ENCODE results near the gene FKBP11. TPM values are rescaled to one million over a fixed set of nuclear protein-coding genes. Genes with fewer than 3 reads are reported as not detected.

FKBP11 gene
- total RNA-seq, 2 donors from 2014 or later: 12.1 to 33.1 TPM

- no peak for DNase-seq (ENCODE audit: low spot score)
- Histone ChIP-seq H3K4me1 (replicated peaks) (no peaks in the 10 kb centered on the region), H3K27me3 (replicated peaks; ENCODE audit: insufficient read depth) (no peaks in the 10 kb centered on the region), H3K36me3 (no peaks in the 10 kb centered on the region), H3K9me3 (no peaks in the 10 kb centered on the region), H3K4me3 (no peak overlapping the region), H3K27ac (no peak overlapping the region)
- 72% methylated on average over 4 of the region's 4 CpGs for WGBS
- intact Hi-C loops (cut with DNase I): no loop called here
- TF ChIP-seq POLR2A (IDR thresholded peaks at IDR 0.05): no peak
- no peak for TF ChIP-seq CTCF (IDR thresholded peaks at IDR 0.05)
- no peak for TF ChIP-seq POLR2AphosphoS5 (IDR thresholded peaks at IDR 0.05)
Observed at GRCh38 chr12:48873096-48873495, 52.2 kb downstream of the FKBP11 start.

Small RNA genes within 50 kb of the gene (small RNA-seq; reads per million reads assigned to genes)
- gene AC073610.1: 0 reads per million in 2 donors
- 0 reads per million in 2 donors for gene RNU6-600P

Other genes with a start within 250 kb of the FKBP11 start
- 10 to 100 TPM; 53.1 to 53.2 TPM for gene KANSL2, start 243.3 kb downstream of the FKBP11 start, total RNA-seq
- gene CCNT1, start 208.8 kb downstream of the FKBP11 start, total RNA-seq: 10 to 100 TPM; 33.0 to 33.8 TPM
- 10 to 100 TPM; 35.3 to 73.5 TPM for gene ADCY6, start 136.4 kb downstream of the FKBP11 start, total RNA-seq
- gene CACNB3, start 107.0 kb downstream of the FKBP11 start, total RNA-seq: 10 to 100 TPM in 1 of 2 donors, 1 to 10 TPM in 1; 4.6 to 21.8 TPM
- gene DDX23, start 73.3 kb downstream of the FKBP11 start, total RNA-seq: 10 to 100 TPM; 71.0 to 87.2 TPM
- 1 to 10 TPM in 1 of 2 donors, under 1 TPM in 1; 0.41 to 1.6 TPM for gene RND1, start 59.6 kb downstream of the FKBP11 start, total RNA-seq
- 10 to 100 TPM; 87.6 to 92.4 TPM for gene ARF3, start 32.0 kb upstream of the FKBP11 start, total RNA-seq
- gene WNT10B, start 46.2 kb upstream of the FKBP11 start, total RNA-seq: 1 to 10 TPM in 1 of 2 donors, not detected in 1; 1.1 TPM
- gene WNT1, start 52.8 kb upstream of the FKBP11 start, total RNA-seq: not detected
- 1 to 10 TPM in 1 of 2 donors, not detected in 1; 1.0 TPM for gene DDN, start 73.9 kb upstream of the FKBP11 start, total RNA-seq
- gene PRKAG1, start 93.3 kb upstream of the FKBP11 start, total RNA-seq: 10 to 100 TPM; 53.9 to 55.4 TPM
- 10 to 100 TPM; 82.7 to 99.7 TPM for gene KMT2D, start 135.3 kb upstream of the FKBP11 start, total RNA-seq
- 1 to 10 TPM; 1.1 to 2.3 TPM for gene RHEBL1, start 144.5 kb upstream of the FKBP11 start, total RNA-seq
- gene DHH, start 169.3 kb upstream of the FKBP11 start, total RNA-seq: 100 to 1,000 TPM in 1 of 2 donors, under 1 TPM in 1; 0.18 to 114 TPM
- 100 to 1,000 TPM in 1 of 2 donors, 10 to 100 TPM in 1; 25.2 to 143 TPM for gene LMBR1L, start 185.4 kb upstream of the FKBP11 start, total RNA-seq
- gene TUBA1B, start 205.9 kb upstream of the FKBP11 start, total RNA-seq: 100 to 1,000 TPM; 292 to 922 TPM

Data from prostate gland (tissue), 2 donors.